ENCODE data around the gene SUSD4. TPM values are rescaled to one million over a fixed set of nuclear protein-coding genes. Genes with fewer than 3 reads are reported as not detected.

SUSD4 gene
- total and polyA plus RNA-seq, 2 of the 8 experiments (the other 6 are each of a cell fraction or from before 2014, with no cell fraction given), result 3.9 to 5.2 TPM

DNA sequence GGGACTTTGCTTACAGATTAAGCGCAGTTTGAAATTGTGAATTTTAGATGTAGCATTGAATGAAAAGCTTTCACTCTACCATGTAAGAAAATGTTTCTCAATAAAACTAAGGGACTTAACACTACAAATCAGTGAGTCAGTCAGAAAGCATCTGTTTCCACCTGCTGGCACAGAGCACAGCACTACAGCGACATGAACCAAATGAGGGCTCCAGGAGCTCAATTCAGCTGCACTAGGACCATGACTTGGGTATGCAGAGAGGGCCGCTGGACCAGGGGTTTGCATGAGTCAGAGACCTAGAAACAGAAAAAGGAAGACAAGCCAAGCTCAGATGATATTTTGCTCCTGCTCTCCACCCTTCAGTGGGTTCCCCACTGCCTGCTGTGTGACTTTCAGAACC, 5.2 kb downstream of the SUSD4 start:
- Histone ChIP-seq H2BK120ac (replicated peaks; ENCODE audit: low read depth, low read length) (no peak overlapping the region), H3K4me2 (ENCODE audit: insufficient read depth in 1 of 2, low read depth in 2 of 2, low read length in 2 of 2) (no peak overlapping the region), H3K23ac (ENCODE audit: insufficient read length) (no peak overlapping the region), H4K5ac (ENCODE audit: insufficient read length, low read depth, low read length) (no peak overlapping the region), H2BK20ac (ENCODE audit: low read length) (no peak overlapping the region), H3K36me3 (ENCODE audit: control insufficient read depth in 2 of 4, insufficient read depth in 4 of 4, low read length in 3 of 4) (no peaks in the 10 kb centered on the region), H3K18ac (ENCODE audit: extremely low read depth, low read length) (no peak overlapping the region), H3K27ac (ENCODE audit: low read depth, low read length) (no peak overlapping the region), H2BK5ac (ENCODE audit: low read depth, low read length) (no peak overlapping the region), H2BK12ac (ENCODE audit: low read depth, low read length) (no peak overlapping the region), H3K79me1 (ENCODE audit: low read depth, low read length) (no peaks in the 10 kb centered on the region), H3K4ac (replicated peaks; ENCODE audit: insufficient read length, low read depth, low read length) (no peak overlapping the region), H2AFZ (ENCODE audit: low read length) (no peak overlapping the region), H3K9ac (replicated peaks in 1 of 4; ENCODE audit: extremely low read depth in 1 of 4, low read depth in 3 of 4, low read length in 3 of 4) (no peak overlapping the region), H3K27me3 (replicated peaks in 1 of 4; ENCODE audit: control insufficient read depth in 3 of 4, extremely low read depth in 1 of 4, insufficient read depth in 3 of 4, low read length in 3 of 4) (peaks cover 0 to 16% (median 7%) of the 10 kb centered on the region in 4 experiments; a peak in 4 of 7 replicates), H4K20me1 (replicated peaks in 1 of 2; ENCODE audit: control insufficient read depth in 1 of 2, insufficient read depth in 2 of 2, low read length in 2 of 2) (no peaks in the 10 kb centered on the region), H4K8ac (ENCODE audit: extremely low read depth, insufficient read depth, low read length) (no peak overlapping the region), H4K91ac (replicated peaks; ENCODE audit: insufficient read length, low read length) (no peak overlapping the region), H3K56ac (replicated peaks; ENCODE audit: insufficient read length, low read depth, low read length) (no peak overlapping the region), H2AK5ac (ENCODE audit: low read depth, low read length) (no peak overlapping the region), H3K4me1 (replicated peaks in 1 of 4; ENCODE audit: control insufficient read depth in 3 of 4, insufficient read depth in 4 of 4, low read length in 3 of 4) (peaks cover 0 to 5% (median 3%) of the 10 kb centered on the region in 4 experiments; a peak in 2 of 7 replicates), H3K23me2 (ENCODE audit: low read depth, low read length) (peaks cover 9% of the 10 kb centered on the region; the same call in 1 of the 2 replicates), H2BK15ac (ENCODE audit: low read length) (no peak overlapping the region), H3K4me3 (ENCODE audit: extremely low read depth in 1 of 4, insufficient read depth in 2 of 4, low read depth in 3 of 4, low read length in 4 of 4) (no peak overlapping the region), H3K79me2 (ENCODE audit: control insufficient read depth in 1 of 2, insufficient read depth in 2 of 2, low read length in 2 of 2) (no peaks in the 10 kb centered on the region), H3K9me3 (ENCODE audit: insufficient read depth in 2 of 2, low read depth in 1 of 2, low read length in 1 of 2) (no peaks in the 10 kb centered on the region), H3K14ac (ENCODE audit: insufficient read length) (no peak overlapping the region)
- POLR2A ChIA-PET (ENCODE audit: partially characterized antibody), result interaction anchor here (0.9 kb wide), 1 partner anchor 13 kb away, joined by 3 read pairs; no protein-coding TSS in a partner anchor
- CTCF ChIA-PET (ENCODE audit: partially characterized antibody), result interaction anchor here (0.5 to 3.4 kb wide), 17 partner anchors 9 to 495 kb away, joined by 3 to 19 read pairs (median 3); no protein-coding TSS in a partner anchor
- TF ChIP-seq, protein P1, sequence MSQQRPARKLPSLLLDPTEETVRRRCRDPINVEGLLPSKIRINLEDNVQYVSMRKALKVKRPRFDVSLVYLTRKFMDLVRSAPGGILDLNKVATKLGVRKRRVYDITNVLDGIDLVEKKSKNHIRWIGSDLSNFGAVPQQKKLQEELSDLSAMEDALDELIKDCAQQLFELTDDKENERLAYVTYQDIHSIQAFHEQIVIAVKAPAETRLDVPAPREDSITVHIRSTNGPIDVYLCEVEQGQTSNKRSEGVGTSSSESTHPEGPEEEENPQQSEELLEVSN (IDR thresholded peaks at IDR 0.05), result no peak
- TF ChIP-seq CBX8 (IDR thresholded peaks at IDR 0.05; ENCODE audit: borderline replicate concordance, low read depth, low read length), result no peak
- TF ChIP-seq BCL11A (IDR thresholded peaks at IDR 0.05; ENCODE audit: low read depth in 2 of 2, low read length in 2 of 2), result no peak
- TF ChIP-seq GTF2F1 (IDR thresholded peaks at IDR 0.05; ENCODE audit: borderline replicate concordance, low read depth, low read length), result no peak
- TF ChIP-seq, protein P2, sequence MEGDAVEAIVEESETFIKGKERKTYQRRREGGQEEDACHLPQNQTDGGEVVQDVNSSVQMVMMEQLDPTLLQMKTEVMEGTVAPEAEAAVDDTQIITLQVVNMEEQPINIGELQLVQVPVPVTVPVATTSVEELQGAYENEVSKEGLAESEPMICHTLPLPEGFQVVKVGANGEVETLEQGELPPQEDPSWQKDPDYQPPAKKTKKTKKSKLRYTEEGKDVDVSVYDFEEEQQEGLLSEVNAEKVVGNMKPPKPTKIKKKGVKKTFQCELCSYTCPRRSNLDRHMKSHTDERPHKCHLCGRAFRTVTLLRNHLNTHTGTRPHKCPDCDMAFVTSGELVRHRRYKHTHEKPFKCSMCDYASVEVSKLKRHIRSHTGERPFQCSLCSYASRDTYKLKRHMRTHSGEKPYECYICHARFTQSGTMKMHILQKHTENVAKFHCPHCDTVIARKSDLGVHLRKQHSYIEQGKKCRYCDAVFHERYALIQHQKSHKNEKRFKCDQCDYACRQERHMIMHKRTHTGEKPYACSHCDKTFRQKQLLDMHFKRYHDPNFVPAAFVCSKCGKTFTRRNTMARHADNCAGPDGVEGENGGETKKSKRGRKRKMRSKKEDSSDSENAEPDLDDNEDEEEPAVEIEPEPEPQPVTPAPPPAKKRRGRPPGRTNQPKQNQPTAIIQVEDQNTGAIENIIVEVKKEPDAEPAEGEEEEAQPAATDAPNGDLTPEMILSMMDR (IDR thresholded peaks at IDR 0.05; ENCODE audit: control extremely low read depth in 1 of 3, insufficient read depth in 1 of 3, low read depth in 1 of 3, low read length in 3 of 3), result peak in 2 of 3 experiments; percentile 35 to 36; a peak in 3 of 4 replicates
- no peak for TF ChIP-seq TAF1 (IDR thresholded peaks at IDR 0.05; ENCODE audit: low read depth, low read length)
- no peak for TF ChIP-seq POLR2AphosphoS5 (IDR thresholded peaks at IDR 0.05; ENCODE audit: low read depth, low read length)
- TF ChIP-seq RBBP5 (IDR thresholded peaks at IDR 0.05; ENCODE audit: borderline replicate concordance, low read depth, low read length), result no peak
- TF ChIP-seq CBX5 (IDR thresholded peaks at IDR 0.05; ENCODE audit: low read depth, low read length), result no peak
- peak; percentile 57 to 62 for TF ChIP-seq RAD21 (IDR thresholded peaks at IDR 0.05 in 1 of 2, conservative IDR thresholded peaks at IDR 0.05 in 1 of 2; ENCODE audit: low read depth in 2 of 2, low read length in 2 of 2)
- 69% methylated on average over 3 of the region's 3 CpGs; no CpG with 5 or more reads in 1 of the 2 experiments for WGBS, 2 experiments (ENCODE audit: extremely low coverage in 1 of 2, insufficient coverage in 1 of 2, insufficient read length in 1 of 2, insufficient replicate concordance in 2 of 2, low coverage in 1 of 2, low lambda C conversion rate in 2 of 2, missing lambda C conversion rate in 1 of 2)
- DNase-seq (ENCODE audit: low read depth in 1 of 2, low spot score in 2 of 2), result no peak
- no peak for FAIRE-seq

Measured in H1 (cell line).